Psoas muscle (tissue), 8 donors: ENCODE measurements around the gene BNC2. TPM values are rescaled to one million over a fixed set of nuclear protein-coding genes. Genes with fewer than 3 reads are reported as not detected.

Experiments
- ATAC-seq, 4 donors: fragments of 200-7000 bp; cut with Tn5 transposase; one replicate each; pipeline ENCODE4 v1.9.1; 2020; ENCODE audit warnings: moderate library complexity in 3 of 4, mild to moderate bottlenecking in 2 of 4
- DNase-seq, 2 donors: peaks; one replicate each; pipeline ENCODE4 v3.0.0-alpha.2; 2020
- H3K27ac ChIP-seq: fragments of 200-600 bp; one replicate; pipeline ENCODE4 v1.8.0; 2022
- H3K27me3 ChIP-seq, 3 donors: fragments of 200-600 bp in 1 of 3; one replicate each; pipeline versions ENCODE4 v1.6.1 to v1.8.0; 2013 to 2022; ENCODE audit warnings: low read length in 2 of 3, mild to moderate bottlenecking in 2 of 3, moderate library complexity in 1 of 3; ENCODE audit not compliant: insufficient read depth in 3 of 3
- H3K36me3 ChIP-seq, 2 donors: fragments of 200-600 bp in 1 of 2; one replicate each; pipeline versions ENCODE4 v1.6.1 to v1.8.0; 2013 to 2022; ENCODE audit warnings: low read depth in 1 of 2, mild to moderate bottlenecking in 1 of 2, moderate library complexity in 1 of 2; ENCODE audit not compliant: insufficient read depth in 1 of 2
- H3K4me1 ChIP-seq: fragments of 200-600 bp; one replicate; pipeline ENCODE4 v1.8.0; 2022
- H3K4me3 ChIP-seq: fragments of 200-600 bp; one replicate; pipeline ENCODE4 v1.8.0; 2022; ENCODE audit warnings: mild to moderate bottlenecking
- H3K9me3 ChIP-seq: fragments of 200-600 bp; one replicate; pipeline ENCODE4 v1.8.0; 2022
- CTCF ChIP-seq: fragments of 200-600 bp; IDR thresholded peaks from one replicate; pipeline ENCODE4 v1.8.0; 2022; ENCODE audit warnings: antibody characterized with exemption
- WGBS, 3 donors: extraction: QIAGEN DNeasy Blood & Tissue Kit; methylation state at CpG; one replicate each; pipeline versions ENCODE4 v1.1.6 to v1.1.7; 2013; 5-methylcytosine and 5-hydroxymethylcytosine counted together
- intact Hi-C, 2 donors: fragments of 100-400 bp; cut with DNase I; formaldehyde crosslinking; loops; one replicate each; pipeline versions ENCODE4 v1.11.0 to v1.14.2; 2022
- polyA plus RNA-seq, 3 donors: library from polyadenylated mRNA; stranded (reverse); fragments of 200-250 nt; gene quantifications; one replicate each; pipeline ENCODE4 v1.2.3, GENCODE V29; 2013
- total RNA-seq, 4 donors: library from RNA; stranded (reverse); fragmentation: NEBNext Ultra II Directional in 2 of 4; extraction: Animal tissue kit (Norgen Biotek cat#: 25700) in 2 of 4; gene quantifications; one replicate each; pipeline versions ENCODE4 v1.2.1 to v1.2.4, GENCODE V29; 2021 to 2023
- donor health status: healthy with polysubstance abuse.
- donor health status: DM: no; HTN: no; CAD: no; lungs with moderate emphysema.
- donor health status: Bipolar disorder and iron deficiency.
- donor health status: healthy.
- donor health status: DM: yes; HTN: yes; CAD: no.
- donor health status: DM: no; HTN: no; CAD: no.
- donor health status: DM: no; HTN: no; CAD: no.
- donor health status: DM: yes; HTN: yes; CAD: no.

BNC2 gene
- total and polyA plus RNA-seq, 7 donors = 1.3 to 168 (median 44.1) TPM

DNA sequence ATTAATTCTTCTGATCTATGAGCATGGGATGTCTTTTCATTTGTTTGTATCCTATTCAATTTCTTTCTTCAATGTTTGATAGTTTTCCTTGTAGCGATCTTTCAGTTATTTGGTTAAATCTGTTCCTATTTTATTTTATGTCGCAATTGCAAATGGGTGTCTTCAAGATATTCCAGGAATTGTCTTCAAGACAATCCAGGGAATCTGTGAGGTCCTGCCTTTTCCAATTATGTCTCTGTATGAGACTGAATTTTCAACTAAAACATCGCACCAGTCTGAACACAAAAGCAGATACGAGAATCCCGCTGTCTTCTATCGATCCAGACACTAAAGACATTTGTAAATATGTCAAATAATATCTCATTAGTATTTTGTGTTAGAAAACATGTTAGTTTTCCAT, 485.5 kb downstream of the BNC2 start:
- no peak for ATAC-seq
- H3K27ac ChIP-seq = no peak overlapping the region
- no peaks in the 10 kb centered on the region for H3K36me3 ChIP-seq
- peaks cover 11% of the 10 kb centered on the region for H3K9me3 ChIP-seq
- WGBS, 3 donors = 82 to 92% (median 87%) methylated on average over 6 of the region's 6 CpGs
- H3K4me1 ChIP-seq = no peaks in the 10 kb centered on the region
- H3K27me3 ChIP-seq = no peaks in the 10 kb centered on the region
- no peak for DNase-seq
- no peak for TF ChIP-seq CTCF
- no peak overlapping the region for H3K4me3 ChIP-seq
- intact Hi-C loops = no loop called here

DNA sequence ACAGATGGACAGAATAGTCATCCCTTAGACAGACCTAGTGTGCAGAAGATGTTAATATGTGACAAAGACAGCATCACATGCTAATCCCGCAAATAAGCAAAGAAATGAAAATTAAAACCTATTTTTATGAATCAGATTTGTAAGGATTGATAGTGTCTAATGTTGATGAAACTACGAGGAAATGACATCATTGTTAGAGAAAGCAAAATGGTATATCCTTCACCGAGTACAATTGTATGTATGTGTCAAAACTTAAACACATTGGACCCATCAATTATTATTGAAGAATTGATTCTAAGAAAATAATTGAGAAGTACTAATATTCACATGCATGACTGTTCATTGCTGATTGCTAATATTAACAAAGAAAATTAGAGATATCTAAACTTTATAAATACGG, 493.2 kb downstream of the BNC2 start:
- ATAC-seq (no peak), DNase-seq (no peak)
- Histone ChIP-seq H3K27ac (no peak overlapping the region), H3K9me3 (peaks cover 14% of the 10 kb centered on the region), H3K4me1 (no peaks in the 10 kb centered on the region), H3K4me3 (no peak overlapping the region), H3K36me3 (no peaks in the 10 kb centered on the region), H3K27me3 (no peaks in the 10 kb centered on the region)
- TF ChIP-seq CTCF = no peak
- WGBS, 3 donors = 85 to 91% (median 88%) methylated on average over 4 of the region's 4 CpGs
- intact Hi-C loops = no loop called here

- intact Hi-C loops = no loop called here
- no peak for ATAC-seq
- H3K4me1 ChIP-seq = no peaks in the 10 kb centered on the region
- 53 to 66% (median 65%) methylated on average over 4 of the region's 4 CpGs for WGBS, 3 donors
- TF ChIP-seq CTCF = no peak
- no peaks in the 10 kb centered on the region for H3K27me3 ChIP-seq
- H3K4me3 ChIP-seq = no peak overlapping the region
- H3K36me3 ChIP-seq = no peaks in the 10 kb centered on the region
- H3K9me3 ChIP-seq = no peaks in the 10 kb centered on the region
- no peak for DNase-seq
- H3K27ac ChIP-seq = no peak overlapping the region
These were observed 499.2 kb downstream of the BNC2 start for GRCh38 chr9:16371306-16371705.

DNA sequence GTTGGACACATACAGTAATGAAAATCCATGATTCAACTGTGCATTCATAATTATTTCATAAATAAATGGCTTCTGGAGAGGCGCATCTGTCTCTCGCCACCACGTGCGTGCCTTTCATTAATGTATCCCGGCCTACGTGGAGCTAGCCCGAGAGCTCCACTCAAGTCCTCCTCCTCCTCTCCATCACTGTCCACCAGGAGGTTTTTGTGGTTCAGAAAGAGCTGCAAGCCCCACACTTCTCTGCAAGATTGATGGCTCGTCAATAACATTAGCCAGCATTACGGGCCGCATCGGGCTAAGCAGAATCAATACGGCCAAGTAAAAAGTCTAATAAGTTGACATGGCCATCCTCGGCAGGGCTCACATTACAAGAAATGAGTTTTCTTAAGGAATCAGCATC, 499.8 kb downstream of the BNC2 start:
- Histone ChIP-seq H3K36me3 (no peaks in the 10 kb centered on the region), H3K27me3 (no peaks in the 10 kb centered on the region), H3K4me1 (no peaks in the 10 kb centered on the region), H3K9me3 (no peaks in the 10 kb centered on the region), H3K27ac (no peak overlapping the region), H3K4me3 (no peak overlapping the region)
- intact Hi-C loops = no loop called here
- WGBS, 3 donors = 93 to 95% (median 95%) methylated on average over 13 of the region's 13 CpGs
- no peak for DNase-seq
- ATAC-seq = no peak
- no peak for TF ChIP-seq CTCF

GRCh38 chr9:16369427-16369826, 501.0 kb downstream of the BNC2 start:
- H3K36me3 ChIP-seq = no peaks in the 10 kb centered on the region
- H3K27ac ChIP-seq = no peak overlapping the region
- WGBS, 3 donors = 90 to 93% (median 92%) methylated on average over 4 of the region's 4 CpGs
- no peak for TF ChIP-seq CTCF
- intact Hi-C loops = loop anchor here in 1 of 2 donors (5.0 kb wide), 1 partner anchor 47 kb away; no protein-coding TSS in a partner anchor
- ATAC-seq (no peak), DNase-seq (no peak)
- no peaks in the 10 kb centered on the region for H3K4me1 ChIP-seq
- H3K27me3 ChIP-seq = no peaks in the 10 kb centered on the region
- H3K9me3 ChIP-seq = no peaks in the 10 kb centered on the region
- no peak overlapping the region for H3K4me3 ChIP-seq
